Endothelial cell of umbilical vein (primary cell): ENCODE measurements around the gene DHRS9. TPM values are rescaled to one million over a fixed set of nuclear protein-coding genes. Genes with fewer than 3 reads are reported as not detected.

ENCODE experiments used
- BruUV-seq: library from RNA; stranded (reverse); fragments of 400-500 nt; replicated peaks from 2 replicates; lab custom pipeline; 2021; lab: Mats Ljungman, UMichigan
- CTCF ChIA-PET: fragments of 300-600, 350-600 bp; sonication (Branson Sonifier 250); formaldehyde crosslinking; loops from one replicate; lab custom pipeline; 2021; ENCODE audit warnings: antibody characterized with exemption, inconsistent platforms; lab: Charles Lee
- POLR2A ChIA-PET: fragments of 300-600, 350-600 bp; sonication (Branson Sonifier 250); formaldehyde crosslinking; loops from one replicate; lab custom pipeline; 2021; ENCODE audit warnings: antibody characterized with exemption, inconsistent platforms; lab: Charles Lee
- DNase-seq: peaks from one replicate; pipeline ENCODE4 v3.0.0-alpha.2; 2011; ENCODE audit warnings: low read depth, low spot score
- FAIRE-seq: peaks from 2 replicates; lab custom pipeline; 2011; peaks lifted over from hg19 to GRCh38; lab: Jason Lieb, UNC
- H2AFZ ChIP-seq: 2 replicates; pipeline ENCODE4 v1.6.0; 2012; ENCODE audit warnings: low read depth, low read length, control low read depth, inconsistent platforms
- H3K27ac ChIP-seq: 2 replicates; pipeline ENCODE4 v1.5.1; 2011; ENCODE audit warnings: low read depth, mild to moderate bottlenecking, control low read depth, low read length, moderate library complexity; ENCODE audit not compliant: insufficient read depth
- H3K27me3 ChIP-seq, 2 experiments: 2 replicates each; pipeline versions ENCODE4 v1.6.0 to v1.6.1; 2011; ENCODE audit warnings: low read length in 2 of 2, mixed read lengths in 1 of 2; ENCODE audit not compliant: control insufficient read depth in 2 of 2, insufficient read depth in 2 of 2
- H3K36me3 ChIP-seq, 2 experiments: 2 replicates in 1 of 2; 3 replicates in 1 of 2; pipeline ENCODE4 v1.5.1; 2011; ENCODE audit warnings: low read length in 2 of 2, mild to moderate bottlenecking in 1 of 2, moderate library complexity in 1 of 2; ENCODE audit not compliant: control insufficient read depth in 2 of 2, insufficient read depth in 2 of 2; ENCODE audit errors: extremely low read depth in 1 of 2
- H3K4me1 ChIP-seq: 3 replicates; pipeline ENCODE4 v1.5.1; 2011; ENCODE audit warnings: mild to moderate bottlenecking, low read length; ENCODE audit not compliant: control insufficient read depth, insufficient read depth; ENCODE audit errors: extremely low read depth
- H3K4me2 ChIP-seq: 2 replicates; pipeline ENCODE4 v1.6.1; 2011; ENCODE audit warnings: low read length, control low read depth, mixed read lengths; ENCODE audit not compliant: insufficient read depth
- H3K4me3 ChIP-seq, 3 experiments: fragments of 200-600 bp in 1 of 3; sonication (generic), shearing (Covaris generic) in 1 of 3; replicated peaks in 1 of 3; 2 replicates each; pipeline ENCODE4 v1.5.1; 2011 to 2016; ENCODE audit warnings: control low read depth in 3 of 3, low read length in 3 of 3, mild to moderate bottlenecking in 2 of 3, inconsistent platforms in 1 of 3, low read depth in 1 of 3, moderate library complexity in 1 of 3; ENCODE audit not compliant: insufficient read depth in 1 of 3
- H3K79me2 ChIP-seq: 2 replicates; pipeline ENCODE4 v1.6.0; 2012; ENCODE audit warnings: low read length, inconsistent platforms; ENCODE audit not compliant: control insufficient read depth, insufficient read depth
- H3K9ac ChIP-seq: replicated peaks from 2 replicates; pipeline ENCODE3; 2011; ENCODE audit warnings: low read length, control low read depth; ENCODE audit not compliant: insufficient read depth; ENCODE audit errors: extremely low read depth
- H3K9me1 ChIP-seq: replicated peaks from 3 replicates; pipeline ENCODE4 v1.6.0; 2011; ENCODE audit warnings: mild to moderate bottlenecking, low read length; ENCODE audit not compliant: control insufficient read depth, insufficient read depth; ENCODE audit errors: extremely low read depth
- H3K9me3 ChIP-seq: replicated peaks from 2 replicates; pipeline ENCODE4 v1.5.1; 2012; ENCODE audit warnings: low read length, inconsistent platforms; ENCODE audit not compliant: control insufficient read depth, insufficient read depth
- H4K20me1 ChIP-seq: replicated peaks from 2 replicates; pipeline ENCODE3; 2011; ENCODE audit warnings: mild to moderate bottlenecking, low read length; ENCODE audit not compliant: control insufficient read depth, insufficient read depth; ENCODE audit errors: extremely low read depth
- CTCF ChIP-seq, 2 donors: IDR thresholded peaks; 1 replicate in 1 of 2; 2 replicates in 1 of 2; pipeline ENCODE4 v1.5.1; 2011; ENCODE audit warnings: low read length in 2 of 2, mild to moderate bottlenecking in 2 of 2, moderate library complexity in 2 of 2, control low read depth in 1 of 2, inconsistent platforms in 1 of 2, low read depth in 1 of 2; ENCODE audit not compliant: insufficient read depth in 1 of 2; ENCODE audit errors: extremely low read depth in 1 of 2
- EZH2 ChIP-seq: IDR thresholded peaks from 2 replicates; pipeline ENCODE4 v1.6.1; 2012; ENCODE audit warnings: borderline replicate concordance, low read depth, mild to moderate bottlenecking, moderate library complexity, low read length, inconsistent platforms; ENCODE audit not compliant: severe bottlenecking
- FOS ChIP-seq: IDR thresholded peaks from 2 replicates; pipeline ENCODE4 v1.6.1; 2011; ENCODE audit warnings: mild to moderate bottlenecking, low read length, moderate library complexity, borderline replicate concordance; ENCODE audit not compliant: insufficient read depth
- GATA2 ChIP-seq: IDR thresholded peaks from 2 replicates; pipeline ENCODE4 v1.7.0; 2011; ENCODE audit warnings: low read depth, mild to moderate bottlenecking, moderate library complexity, mixed read lengths, low read length; ENCODE audit not compliant: insufficient read length, insufficient read depth
- JUN ChIP-seq: IDR thresholded peaks from 2 replicates; pipeline ENCODE4 v1.6.1; 2011; ENCODE audit warnings: borderline replicate concordance, low read depth; ENCODE audit not compliant: insufficient read length, insufficient read depth
- MAX ChIP-seq: IDR thresholded peaks from 2 replicates; pipeline ENCODE4 v1.6.1; 2011; ENCODE audit not compliant: insufficient read depth, insufficient read length
- MYC ChIP-seq: IDR thresholded peaks from one replicate; pipeline ENCODE4 v1.6.1; 2011; ENCODE audit warnings: mild to moderate bottlenecking, low read depth, low read length
- POLR2A ChIP-seq: IDR thresholded peaks from 2 replicates; pipeline ENCODE4 v1.6.1; 2012; ENCODE audit warnings: low read depth, mild to moderate bottlenecking, control low read depth, low read length
- POLR2AphosphoS5 ChIP-seq: IDR thresholded peaks from 2 replicates; pipeline ENCODE4 v1.6.1; 2012; ENCODE audit warnings: low read depth, mild to moderate bottlenecking, control low read depth, low read length, moderate library complexity; ENCODE audit not compliant: insufficient read depth
- dilution Hi-C: fragments of 300-500 bp; cut with MboI; formaldehyde crosslinking; loops from one replicate; pipeline ENCODE4 v1.15.0; 2019; ENCODE audit warnings: low sequenced_read_pairs; ENCODE audit not compliant: extremely low pct_ligation_motif_present
- intact Hi-C: fragments of 100-400 bp; cut with micrococcal nuclease; formaldehyde crosslinking; loops from one replicate; pipeline ENCODE4 v1.10.0; 2022
- polyA plus RNA-seq, 4 experiments: library from polyadenylated mRNA; depleted of rRNA in 3 of 4; stranded (reverse) in 3 of 4; unstranded in 1 of 4; fragments of >200 nt; gene quantifications; 2 replicates each; pipeline versions ENCODE4 v1.2.1 to v1.2.3, GENCODE V29; 2011 to 2012; ENCODE audit warnings: missing spikeins in 1 of 4
- total RNA-seq: library from RNA; stranded (reverse); gene quantifications from 2 replicates; pipeline ENCODE4 v1.2.3, GENCODE V29; 2021

DHRS9 gene
- total and polyA plus RNA-seq, 2 donors (not counting 3 experiments of a cell fraction or from before 2014, with no cell fraction given): 0.40 TPM; not detected in 1

GRCh38 chr2:169027234-169027633, 42.1 kb upstream of the DHRS9 start:
- Histone ChIP-seq H3K4me1 (no peaks in the 10 kb centered on the region), H3K9me1 (no peaks in the 10 kb centered on the region), H3K36me3 (no peaks in the 10 kb centered on the region), H2AFZ (no peak overlapping the region), H3K4me3 (no peak overlapping the region), H3K27ac (no peak overlapping the region), H4K20me1 (no peaks in the 10 kb centered on the region), H3K9me3 (no peaks in the 10 kb centered on the region), H3K9ac (no peak overlapping the region), H3K4me2 (no peak overlapping the region), H3K79me2 (no peaks in the 10 kb centered on the region), H3K27me3 (no peaks in the 10 kb centered on the region)
- DNase-seq (no peak), FAIRE-seq (no peak)
- BruUV-seq: no TSS peak
- CTCF ChIA-PET: no interaction called here
- TF ChIP-seq FOS (no peak), CTCF (IDR thresholded peaks at IDR 0.05; ENCODE audit: extremely low read depth in 1 of 2, insufficient read depth in 1 of 2, low read depth in 1 of 2, low read length in 2 of 2) (no peak), POLR2AphosphoS5 (no peak), JUN (no peak), EZH2 (no peak), GATA2 (no peak), POLR2A (no peak), MYC (no peak), MAX (no peak)
- POLR2A ChIA-PET: no interaction called here
- intact Hi-C loops: no loop called here
- dilution Hi-C loops: no loop called here
